ENCODE results near the gene NTNG1. TPM values are rescaled to one million over a fixed set of nuclear protein-coding genes. Genes with fewer than 3 reads are reported as not detected.

The NTNG1 gene
- total and polyA plus RNA-seq, 2 of the 13 experiments (the other 11 are each of a cell fraction or from before 2014, with no cell fraction given) = not detected

GRCh38 chr1:107430540-107431228, 289.8 kb downstream of the NTNG1 start (continued):
- TF ChIP-seq ZBTB10 (CRISPR knock-in tag; IDR thresholded peaks at IDR 0.05; ENCODE audit: borderline replicate concordance) (no peak), ZNF709 (CRISPR knock-in tag; IDR thresholded peaks at IDR 0.05) (no peak), ZNF713 (CRISPR knock-in tag; IDR thresholded peaks at IDR 0.05) (no peak), DDIT3 (CRISPR knock-in tag; IDR thresholded peaks at IDR 0.05) (no peak), ZNF619 (CRISPR knock-in tag; IDR thresholded peaks at IDR 0.05) (no peak), ZFP36L2 (CRISPR knock-in tag; IDR thresholded peaks at IDR 0.05) (no peak), SNAPC2 (CRISPR knock-in tag; IDR thresholded peaks at IDR 0.05) (no peak), GZF1 (CRISPR knock-in tag; IDR thresholded peaks at IDR 0.05) (no peak), KLF16 (CRISPR knock-in tag; IDR thresholded peaks at IDR 0.05) (peak in 1 of 2 experiments; percentile 66; a peak in 2 of 4 replicates), HNF4A (CRISPR knock-in tag; IDR thresholded peaks at IDR 0.05) (no peak), NCOA2 (CRISPR knock-in tag; IDR thresholded peaks at IDR 0.05) (no peak), NFKB2 (CRISPR knock-in tag; IDR thresholded peaks at IDR 0.05; ENCODE audit: borderline replicate concordance) (no peak), TOPORS (CRISPR knock-in tag; IDR thresholded peaks at IDR 0.05) (no peak), PLRG1 (conservative IDR thresholded peaks at IDR 0.05) (no peak), ZNF407 (CRISPR knock-in tag; IDR thresholded peaks at IDR 0.05; ENCODE audit: not compliant biosample characterization) (no peak), SMC3 (IDR thresholded peaks at IDR 0.05; ENCODE audit: low read length) (peak; percentile 96), NR1H2 (CRISPR knock-in tag; IDR thresholded peaks at IDR 0.05; ENCODE audit: borderline replicate concordance, low read depth) (no peak), GPN1 (CRISPR knock-in tag; IDR thresholded peaks at IDR 0.05; ENCODE audit: borderline replicate concordance) (no peak), CBFB (CRISPR knock-in tag; IDR thresholded peaks at IDR 0.05) (no peak)
